ENCODE measurements around the gene ATP9A.
"Not testable (repeated sequence)": the region's sequence is repeated elsewhere in the genome, so short reads cannot be mapped to it uniquely, and the experiment has no call there.

ATP9A gene

GRCh38 chr20:51750037-51750769, 18.0 kb downstream of the ATP9A start:
- DNase-seq: no peak

GRCh38 chr20:51749674-51750036, 18.5 kb downstream of the ATP9A start:
- DNase-seq: no peak

- DNase-seq: no peak
These were observed 20.8 kb downstream of the ATP9A start for GRCh38 chr20:51747182-51747911.

- DNase-seq: no peak
These were observed 22.4 kb downstream of the ATP9A start for GRCh38 chr20:51745804-51746203.

GRCh38 chr20:51740838-51741237, 27.4 kb downstream of the ATP9A start:
- DNase-seq: no peak

- DNase-seq: not testable (repeated sequence)
These were observed 27.9 kb downstream of the ATP9A start for GRCh38 chr20:51740308-51740707.

GRCh38 chr20:51739722-51740249, 28.4 kb downstream of the ATP9A start:
- DNase-seq: no peak

GRCh38 chr20:51738877-51739447, 29.2 kb downstream of the ATP9A start:
- DNase-seq: no peak

GRCh38 chr20:51738261-51738660, 29.9 kb downstream of the ATP9A start:
- DNase-seq: not testable (repeated sequence)

GRCh38 chr20:51736947-51737346, 31.2 kb downstream of the ATP9A start:
- no peak for DNase-seq

GRCh38 chr20:51735728-51736600, 32.2 kb downstream of the ATP9A start:
- no peak for DNase-seq

- DNase-seq: no peak
These were observed 33.1 kb downstream of the ATP9A start for GRCh38 chr20:51734876-51735720.

- DNase-seq: no peak
These were observed 35.1 kb downstream of the ATP9A start for GRCh38 chr20:51733070-51733469.

GRCh38 chr20:51732096-51732791, 35.9 kb downstream of the ATP9A start:
- no peak for DNase-seq

- no peak for DNase-seq
These were observed 36.5 kb downstream of the ATP9A start for GRCh38 chr20:51731731-51732095.

- DNase-seq: no peak
These were observed 38.4 kb downstream of the ATP9A start for GRCh38 chr20:51729771-51730170.

GRCh38 chr20:51728737-51729136, 39.5 kb downstream of the ATP9A start:
- DNase-seq: no peak

- DNase-seq: no peak
These were observed 40.3 kb downstream of the ATP9A start for GRCh38 chr20:51727872-51728271.

GRCh38 chr20:51725584-51726176, 42.5 kb downstream of the ATP9A start:
- no peak for DNase-seq

- DNase-seq: not testable (repeated sequence)
These were observed 45.2 kb downstream of the ATP9A start for GRCh38 chr20:51723026-51723425.

GRCh38 chr20:51722246-51722645, 45.9 kb downstream of the ATP9A start:
- not testable (repeated sequence) for DNase-seq

Measured in NCI-H1930 (cell line).